Activated CD8-positive, alpha-beta memory T cell treated with anti-CD3 and anti-CD28 coated beads, Interleukin-2, amount 10 ng/mL, durations not matched to agents 7 days and 5 days (primary cell): ENCODE results near the gene ADARB1. TPM values are rescaled to one million over a fixed set of nuclear protein-coding genes. Genes with fewer than 3 reads are reported as not detected.
A peak's percentile ranks its signal among the peaks of the same experiment; 100 is the strongest.

Experiments used
- ATAC-seq: fragments of 150-1000 bp; cut with Tn5 transposase; one replicate; pipeline ENCODE4 v1.10.0; 2021; ENCODE audit warnings: moderate library complexity
- CTCF ChIA-PET: fragments of 350-600 bp; sonication (Branson Sonifier 250); formaldehyde crosslinking; loops from one replicate; lab custom pipeline; 2021; ENCODE audit warnings: antibody characterized with exemption; lab: Charles Lee
- DNase-seq: peaks from one replicate; pipeline ENCODE4 v3.0.0-alpha.2; 2020
- H3K27ac Mint-ChIP-seq: one replicate; pipeline ENCODE4 v1.8.0; 2021; ENCODE audit warnings: mild to moderate bottlenecking, mixed read lengths
- H3K27me3 Mint-ChIP-seq: one replicate; pipeline ENCODE4 v1.8.0; 2021; ENCODE audit warnings: mixed read lengths
- H3K36me3 Mint-ChIP-seq: one replicate; pipeline ENCODE4 v1.8.0; 2021; ENCODE audit warnings: mild to moderate bottlenecking, mixed read lengths
- H3K4me1 Mint-ChIP-seq: one replicate; pipeline ENCODE4 v1.8.0; 2021; ENCODE audit warnings: mixed read lengths
- H3K4me3 Mint-ChIP-seq: one replicate; pipeline ENCODE4 v1.8.0; 2021; ENCODE audit warnings: mild to moderate bottlenecking, moderate library complexity, mixed read lengths
- H3K9me3 Mint-ChIP-seq: one replicate; pipeline ENCODE4 v1.8.0; 2022; ENCODE audit warnings: low read depth, mixed read lengths
- total RNA-seq, 2 experiments: library from RNA; stranded (reverse); gene quantifications; one replicate each; pipeline ENCODE4 v1.2.3, GENCODE V29; 2021

ADARB1 gene
- total RNA-seq, 2 experiments from 2014 or later = 29.4 to 38.3 TPM

DNA sequence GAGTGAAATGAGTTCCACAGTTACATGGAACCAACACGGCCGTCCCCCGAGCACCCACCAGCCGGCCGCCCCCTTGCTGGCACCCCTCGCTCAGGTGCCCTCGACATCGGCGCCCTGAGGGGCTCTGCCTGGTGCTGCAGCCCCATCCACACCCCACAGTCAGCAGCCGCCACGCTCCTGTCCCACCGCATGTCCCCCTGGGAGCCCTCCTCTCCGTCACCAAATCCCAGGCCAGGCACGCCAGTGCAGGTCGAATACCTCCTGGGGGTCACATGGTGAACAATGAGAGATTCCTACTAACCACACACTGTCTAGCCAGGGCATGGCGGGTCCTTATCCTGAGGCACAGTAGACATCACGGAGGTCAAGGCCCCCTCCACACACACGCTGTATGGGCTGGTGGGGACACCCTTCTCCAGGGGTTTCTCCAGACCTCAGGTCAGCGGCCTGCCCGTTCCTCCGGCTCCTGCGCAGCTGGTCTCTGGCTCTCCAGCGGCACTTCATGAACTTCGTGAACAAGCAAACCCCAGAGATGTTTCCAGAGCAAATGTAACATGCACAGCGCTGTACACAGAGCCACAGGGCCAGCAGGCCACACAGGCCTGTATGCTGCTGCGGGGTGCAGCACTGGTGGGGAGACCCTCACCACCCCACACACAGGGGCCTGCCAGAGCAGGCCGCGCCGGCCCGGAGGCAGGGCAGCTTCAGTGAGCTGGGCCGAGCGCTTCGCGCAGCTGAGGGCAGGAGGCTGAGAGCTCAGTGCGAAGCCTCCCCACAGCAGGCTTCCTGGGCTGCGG is 191.5 kb downstream of the ADARB1 start:
- DNase-seq = peak; percentile 16
- H3K36me3 Mint-ChIP-seq = peaks cover 41% of the 10 kb centered on the region
- CTCF ChIA-PET = interaction anchor here (0.6 to 1.3 kb wide), 3 partner anchors 113 to 219 kb away, joined by 3 to 4 read pairs (median 3); no protein-coding TSS in a partner anchor

DNA sequence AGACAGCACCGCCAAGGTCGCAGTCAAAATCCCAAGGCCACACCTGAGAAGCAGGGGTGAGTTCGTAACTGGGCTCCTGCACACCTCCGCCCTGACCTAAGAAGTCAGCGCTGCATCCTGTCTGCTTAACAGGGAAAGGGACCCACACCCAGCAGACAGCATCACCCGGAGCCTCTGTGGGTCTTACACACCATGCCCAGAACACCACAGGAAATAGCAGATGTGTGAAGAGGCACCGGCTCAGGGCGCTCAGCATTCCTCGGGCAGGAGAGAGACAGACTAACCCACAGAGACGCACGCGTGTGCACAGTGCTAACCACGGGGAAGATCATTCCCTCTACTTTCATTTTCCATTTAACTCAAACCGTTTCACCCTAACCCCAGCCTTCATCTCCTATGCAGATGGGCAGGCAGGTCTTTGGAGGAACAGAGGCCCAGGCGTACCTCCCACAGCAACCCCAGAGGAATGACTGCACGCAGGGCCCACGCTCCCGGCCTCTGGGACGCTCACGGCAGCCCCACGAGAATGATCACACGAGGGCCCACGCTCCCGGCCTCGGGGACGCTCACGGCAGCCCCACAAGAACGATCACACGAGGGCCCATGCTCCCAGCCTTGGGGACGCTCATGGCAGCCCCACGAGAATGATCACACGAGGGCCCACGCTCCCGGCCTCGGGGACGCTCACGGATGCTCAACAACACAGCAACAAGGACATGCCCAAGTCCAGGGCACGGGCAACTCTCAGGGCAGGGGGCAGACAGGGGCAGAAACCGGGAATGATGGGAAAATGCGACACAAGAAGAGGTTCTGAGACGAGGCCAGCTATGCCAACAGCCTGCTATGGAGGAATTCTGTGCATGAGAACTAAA is 192.4 kb downstream of the ADARB1 start:
- Mint-ChIP-seq H3K27me3 (no peaks in the 10 kb centered on the region), H3K4me3 (no peak overlapping the region), H3K36me3 (peaks cover 41% of the 10 kb centered on the region), H3K4me1 (peaks cover 26% of the 10 kb centered on the region), H3K9me3 (peaks cover 8% of the 10 kb centered on the region), H3K27ac (peak overlapping the region; percentile 72)
- CTCF ChIA-PET = interaction anchor here (0.6 to 1.3 kb wide), 3 partner anchors 114 to 218 kb away, joined by 3 to 4 read pairs (median 3); no protein-coding TSS in a partner anchor
- DNase-seq (peak; percentile 83), ATAC-seq (peak; percentile 93)

More for the DNA sequence above, 191.5 kb downstream of the ADARB1 start:
- ATAC-seq = peak; percentile 29
- no peak overlapping the region for H3K4me3 Mint-ChIP-seq
- H3K4me1 Mint-ChIP-seq = peaks cover 26% of the 10 kb centered on the region
- H3K27ac Mint-ChIP-seq = peak overlapping the region; percentile 72
- peaks cover 8% of the 10 kb centered on the region for H3K9me3 Mint-ChIP-seq
- H3K27me3 Mint-ChIP-seq = no peaks in the 10 kb centered on the region

DNA sequence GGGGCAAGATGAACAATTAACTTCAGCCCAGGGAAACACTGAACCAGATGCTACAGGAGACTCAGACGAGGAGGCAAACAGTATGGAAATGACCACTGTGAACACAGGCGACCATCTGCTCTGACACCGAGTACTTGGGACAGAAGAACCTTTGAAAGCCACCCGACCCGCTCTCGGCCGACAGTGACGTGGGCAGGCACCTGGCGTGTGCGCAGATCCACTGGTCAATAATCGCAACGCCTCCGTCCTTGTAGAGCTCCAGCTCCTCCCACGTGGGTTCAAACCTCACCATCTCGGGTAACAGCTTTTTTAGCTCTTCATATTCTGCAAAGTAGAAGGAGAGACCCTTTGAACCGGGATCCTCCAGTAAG is 193.0 kb downstream of the ADARB1 start:
- peaks cover 8% of the 10 kb centered on the region for H3K9me3 Mint-ChIP-seq
- no peaks in the 10 kb centered on the region for H3K27me3 Mint-ChIP-seq
- ATAC-seq = no peak
- H3K27ac Mint-ChIP-seq = peak overlapping the region; percentile 72
- H3K36me3 Mint-ChIP-seq = peaks cover 41% of the 10 kb centered on the region
- CTCF ChIA-PET = no interaction called here
- no peak overlapping the region for H3K4me3 Mint-ChIP-seq
- DNase-seq = peak; percentile 37
- H3K4me1 Mint-ChIP-seq = peaks cover 24% of the 10 kb centered on the region

DNA sequence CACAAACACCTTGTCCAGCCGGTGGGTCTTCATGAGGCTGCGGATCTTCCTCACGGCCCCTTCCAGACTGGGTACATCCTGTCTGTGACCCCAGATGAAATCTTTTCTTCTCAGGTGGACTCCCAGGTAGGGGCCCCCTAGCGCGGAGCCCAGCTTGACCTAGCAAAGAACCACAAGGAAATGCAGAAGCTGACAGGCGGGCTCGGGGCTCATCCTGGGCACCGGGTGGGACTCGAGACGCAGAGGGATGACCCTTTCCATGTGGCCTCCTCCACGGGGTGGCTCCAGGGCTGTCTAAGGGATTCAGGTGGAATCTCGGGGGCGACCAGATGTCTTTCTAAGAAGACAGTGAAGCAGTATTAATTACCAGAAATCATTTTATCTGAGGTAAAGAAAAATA is 195.5 kb downstream of the ADARB1 start:
- CTCF ChIA-PET = no interaction called here
- Mint-ChIP-seq H3K27ac (no peak overlapping the region), H3K4me3 (no peak overlapping the region), H3K36me3 (peaks cover 31% of the 10 kb centered on the region), H3K27me3 (no peaks in the 10 kb centered on the region), H3K9me3 (peaks cover 8% of the 10 kb centered on the region), H3K4me1 (peaks cover 22% of the 10 kb centered on the region)
- ATAC-seq (no peak), DNase-seq (peak; percentile 22)

DNA sequence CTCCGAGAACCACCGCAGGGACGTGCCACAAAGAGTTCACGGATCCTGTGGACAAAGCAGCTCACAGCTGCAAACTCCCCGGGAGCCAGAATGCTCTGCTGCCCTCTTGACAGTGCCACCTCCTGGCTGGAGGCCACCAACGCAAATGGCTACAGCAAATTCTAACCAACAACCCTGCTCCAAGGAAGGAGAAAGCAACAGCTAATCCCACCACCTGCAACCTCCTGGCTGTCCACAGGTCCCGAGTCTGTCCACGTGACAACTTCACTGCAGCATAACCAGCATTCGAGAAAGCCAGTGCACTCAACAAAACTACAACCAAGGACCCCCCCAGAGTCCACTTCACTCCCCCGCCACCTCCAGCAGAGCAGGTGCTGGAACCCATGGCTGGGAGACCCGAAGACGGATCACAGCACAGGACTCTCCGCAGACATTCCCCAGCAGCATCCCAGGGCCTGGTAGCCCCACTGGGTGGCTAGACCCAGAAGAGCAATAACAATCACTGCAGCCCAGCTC is 196.0 kb downstream of the ADARB1 start:
- Mint-ChIP-seq H3K4me1 (peaks cover 20% of the 10 kb centered on the region), H3K27ac (no peak overlapping the region), H3K36me3 (peaks cover 28% of the 10 kb centered on the region), H3K9me3 (peaks cover 8% of the 10 kb centered on the region), H3K4me3 (no peak overlapping the region), H3K27me3 (no peaks in the 10 kb centered on the region)
- no peak for ATAC-seq
- DNase-seq = peak; percentile 27
- CTCF ChIA-PET = no interaction called here

Other genes starting within 250 kb of the ADARB1 start
- gene PTTG1IP, start 200.9 kb upstream of the ADARB1 start, total RNA-seq = 10 to 100 TPM; 46.0 to 49.9 TPM
- gene ITGB2, start 153.7 kb upstream of the ADARB1 start, total RNA-seq = 100 to 1,000 TPM; 336 to 372 TPM
- 10 to 100 TPM; 56.8 to 62.9 TPM for gene SLX9, start 134.6 kb upstream of the ADARB1 start, total RNA-seq
- gene POFUT2, start 213.3 kb downstream of the ADARB1 start, total RNA-seq = 10 to 100 TPM; 16.4 to 19.5 TPM